Retinal pigment epithelial cell (primary cell): ENCODE measurements around the gene FGFR2.

Experiments used
- DNase-seq: peaks from one replicate; pipeline ENCODE4 v3.0.0-alpha.2; 2010; ENCODE audit warnings: low read depth
- H3K4me3 ChIP-seq: 2 replicates; pipeline ENCODE4 v1.5.1; 2011; ENCODE audit warnings: mild to moderate bottlenecking, low read length, control low read depth, moderate library complexity
- TF ChIP-seq, protein P1 (sequence below): conservative IDR thresholded peaks from 2 replicates; pipeline ENCODE4 v1.5.1; 2011; ENCODE audit warnings: low read depth, low read length, control low read depth, inconsistent platforms

FGFR2 gene

DNA sequence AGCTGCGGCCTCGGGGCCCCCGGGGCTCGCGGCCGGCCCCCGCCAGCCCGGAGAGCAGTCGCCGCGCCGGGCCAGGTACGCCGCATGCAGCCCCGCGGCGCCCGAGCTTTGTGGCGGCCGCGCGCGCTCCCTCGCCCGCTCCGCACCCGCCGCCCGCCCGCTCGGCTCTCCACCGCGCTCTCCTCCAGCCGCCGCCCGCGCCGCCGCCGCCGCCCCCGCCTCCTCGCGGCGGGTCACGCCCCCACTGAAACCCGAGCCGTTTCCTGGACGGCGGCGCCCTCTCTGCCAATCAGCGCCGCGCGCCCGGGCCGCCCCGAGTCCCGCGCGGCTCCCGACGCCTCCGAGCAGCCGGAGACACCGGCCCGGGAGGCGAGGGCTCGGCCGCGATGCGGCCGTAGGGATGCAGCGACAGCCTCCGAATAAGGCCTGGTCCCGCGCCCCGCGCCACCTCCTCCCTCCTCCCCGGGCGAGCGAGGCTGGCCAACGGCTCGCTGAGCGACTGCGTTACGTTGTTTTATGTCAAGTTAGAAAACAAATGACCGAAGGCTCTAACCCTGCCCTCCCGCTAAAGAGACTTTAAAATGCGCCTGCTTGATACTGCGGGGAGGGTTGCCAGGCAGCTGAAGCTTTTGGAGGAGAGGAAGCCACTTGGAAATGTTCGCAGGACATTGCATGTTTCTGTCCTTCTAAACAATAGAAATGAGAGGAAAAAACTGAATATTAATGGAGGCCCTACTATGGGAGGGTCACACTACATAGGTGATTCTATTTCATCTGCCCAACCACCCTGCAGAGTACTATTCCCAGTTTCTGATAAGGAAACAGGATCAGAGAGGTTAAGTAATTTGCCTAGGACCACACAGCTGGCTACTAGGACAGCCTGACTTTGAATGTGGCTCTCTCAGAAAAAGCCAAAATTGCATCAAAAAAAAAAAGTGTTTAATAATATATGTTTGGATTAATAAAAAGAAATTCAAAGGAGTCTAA is at the start of gene FGFR2:
Gene FGFR2, minus strand, starts transcription at position 182 of the 987 bp plus-strand sequence. CDS start 4,627 bp downstream, outside the sequence.
- peak; percentile 12 for DNase-seq
- H3K4me3 ChIP-seq: peak within 1 kb of the TSS; percentile 43
- TF ChIP-seq, protein P1, sequence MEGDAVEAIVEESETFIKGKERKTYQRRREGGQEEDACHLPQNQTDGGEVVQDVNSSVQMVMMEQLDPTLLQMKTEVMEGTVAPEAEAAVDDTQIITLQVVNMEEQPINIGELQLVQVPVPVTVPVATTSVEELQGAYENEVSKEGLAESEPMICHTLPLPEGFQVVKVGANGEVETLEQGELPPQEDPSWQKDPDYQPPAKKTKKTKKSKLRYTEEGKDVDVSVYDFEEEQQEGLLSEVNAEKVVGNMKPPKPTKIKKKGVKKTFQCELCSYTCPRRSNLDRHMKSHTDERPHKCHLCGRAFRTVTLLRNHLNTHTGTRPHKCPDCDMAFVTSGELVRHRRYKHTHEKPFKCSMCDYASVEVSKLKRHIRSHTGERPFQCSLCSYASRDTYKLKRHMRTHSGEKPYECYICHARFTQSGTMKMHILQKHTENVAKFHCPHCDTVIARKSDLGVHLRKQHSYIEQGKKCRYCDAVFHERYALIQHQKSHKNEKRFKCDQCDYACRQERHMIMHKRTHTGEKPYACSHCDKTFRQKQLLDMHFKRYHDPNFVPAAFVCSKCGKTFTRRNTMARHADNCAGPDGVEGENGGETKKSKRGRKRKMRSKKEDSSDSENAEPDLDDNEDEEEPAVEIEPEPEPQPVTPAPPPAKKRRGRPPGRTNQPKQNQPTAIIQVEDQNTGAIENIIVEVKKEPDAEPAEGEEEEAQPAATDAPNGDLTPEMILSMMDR: no peak

DNA sequence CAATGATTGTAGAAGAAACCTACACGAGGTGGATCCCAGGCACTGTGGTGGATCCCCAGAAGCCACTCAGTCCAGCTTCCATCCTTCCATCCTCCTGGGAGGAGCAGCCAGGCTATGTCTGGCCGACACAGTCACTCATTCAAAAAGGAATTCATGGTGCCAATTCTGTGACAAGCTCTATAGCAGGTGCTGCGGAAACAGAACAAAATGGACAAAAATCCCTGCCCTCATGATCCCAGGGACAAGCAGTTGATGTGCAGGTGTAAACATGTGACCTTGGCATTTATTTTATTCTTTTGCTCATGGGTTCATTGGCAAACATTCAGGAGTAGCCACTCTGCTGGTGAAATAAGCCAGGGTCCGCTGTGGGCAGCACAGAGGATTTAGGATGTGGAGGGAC is 49.2 kb upstream of the FGFR2 start:
- no peak for DNase-seq
- TF ChIP-seq, protein P1: no peak
- no peak overlapping the region for H3K4me3 ChIP-seq

GRCh38 chr10:121645696-121646095 is 47.5 kb upstream of the FGFR2 start:
- TF ChIP-seq, protein P1: no peak
- H3K4me3 ChIP-seq: no peak overlapping the region

GRCh38 chr10:121644501-121644900 is 46.3 kb upstream of the FGFR2 start:
- DNase-seq: no peak
- H3K4me3 ChIP-seq: no peak overlapping the region
- TF ChIP-seq, protein P1: no peak

More at GRCh38 chr10:121645696-121646095, 47.5 kb upstream of the FGFR2 start:
- DNase-seq: no peak

DNA sequence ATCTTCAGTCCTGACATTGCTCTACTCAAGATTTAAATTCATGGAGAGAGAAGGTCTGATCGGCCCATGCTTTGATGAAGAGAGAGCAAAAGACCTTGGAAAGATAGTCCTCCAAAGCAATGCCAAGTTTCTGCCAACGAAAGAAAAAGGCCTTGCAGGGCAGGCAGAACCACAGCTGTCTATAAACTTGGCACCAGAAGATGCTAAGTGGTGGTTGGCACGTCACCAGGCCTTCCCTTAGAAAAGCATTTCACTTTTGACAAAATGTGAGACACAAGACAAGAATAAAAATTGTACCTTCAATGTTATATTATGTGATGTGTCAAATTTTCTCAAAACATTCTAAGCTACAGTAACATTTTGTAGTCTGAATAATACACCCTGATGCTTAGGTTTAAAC is 42.0 kb upstream of the FGFR2 start:
- TF ChIP-seq, protein P1: no peak
- no peak overlapping the region for H3K4me3 ChIP-seq
- DNase-seq: no peak

GRCh38 chr10:121639416-121639815 is 41.2 kb upstream of the FGFR2 start:
- no peak for DNase-seq
- no peak overlapping the region for H3K4me3 ChIP-seq
- TF ChIP-seq, protein P1: no peak

GRCh38 chr10:121637437-121637836 is 39.2 kb upstream of the FGFR2 start:
- no peak for DNase-seq
- TF ChIP-seq, protein P1: no peak
- no peak overlapping the region for H3K4me3 ChIP-seq
